HepG2 (cell line): ENCODE measurements around the gene PPP2R5D. TPM values are rescaled to one million over a fixed set of nuclear protein-coding genes. Genes with fewer than 3 reads are reported as not detected.

Experiments used
- AKAP8 ChIP-seq: sonication (generic); formaldehyde crosslinking; IDR thresholded peaks from 2 replicates; pipeline ENCODE4 v1.5.1; 2020; ENCODE audit warnings: mild to moderate bottlenecking, missing genetic modification reagents
- ATF7-NPFF ChIP-seq: sonication (generic); formaldehyde crosslinking; IDR thresholded peaks from 2 replicates; pipeline ENCODE4 v1.8.1; 2023; ENCODE audit warnings: mild to moderate bottlenecking, low read depth, missing genetic modification reagents, moderate library complexity
- CENPX ChIP-seq: sonication (generic); formaldehyde crosslinking; IDR thresholded peaks from 2 replicates; pipeline ENCODE4 v1.9.0; 2021; ENCODE audit warnings: mild to moderate bottlenecking, missing genetic modification reagents, moderate library complexity
- ETV5 ChIP-seq: IDR thresholded peaks from 2 replicates; pipeline ENCODE4 v1.6.1; 2018; ENCODE audit warnings: missing biosample characterization, missing genetic modification reagents, inconsistent platforms, borderline replicate concordance
- GTF2F1 ChIP-seq: fragments of 150-350 bp; IDR thresholded peaks from 2 replicates; pipeline ENCODE4 v1.6.1; 2014; ENCODE audit warnings: low read length
- HNRNPL ChIP-seq: fragments of 200-400 bp; formaldehyde crosslinking; IDR thresholded peaks from 2 replicates; pipeline ENCODE4 v1.6.1; 2017; ENCODE audit warnings: mild to moderate bottlenecking, low read depth, low read length
- KDM5A ChIP-seq: fragments of 200-600 bp; sonication (generic); IDR thresholded peaks from 2 replicates; pipeline ENCODE4 v1.7.0; 2018; ENCODE audit warnings: antibody characterized with exemption, mild to moderate bottlenecking, low read length, borderline replicate concordance
- KLF12 ChIP-seq: sonication (generic); formaldehyde crosslinking; IDR thresholded peaks from 2 replicates; pipeline ENCODE4 v1.4.0; 2020; ENCODE audit warnings: missing genetic modification reagents, borderline replicate concordance
- PRPF4 ChIP-seq: fragments of 200-400 bp; formaldehyde crosslinking; IDR thresholded peaks from 2 replicates; pipeline ENCODE4 v1.6.1; 2016; ENCODE audit warnings: low read length, low read depth; ENCODE audit not compliant: poor library complexity, severe bottlenecking
- RFXANK ChIP-seq: IDR thresholded peaks from 2 replicates; pipeline ENCODE4 v1.6.1; 2016
- SNAPC4 ChIP-seq: sonication (generic); formaldehyde crosslinking; IDR thresholded peaks from 2 replicates; pipeline ENCODE4 v1.4.0; 2020; ENCODE audit warnings: mild to moderate bottlenecking, missing genetic modification reagents
- TFE3 ChIP-seq: IDR thresholded peaks from 2 replicates; pipeline ENCODE4 v1.6.1; 2016
- ZBTB26 ChIP-seq: IDR thresholded peaks from 2 replicates; pipeline ENCODE4 v1.6.1; 2016; ENCODE audit warnings: missing compliant biosample characterization, missing genetic modification reagents, borderline replicate concordance
- ZC3H4 ChIP-seq: sonication (generic); formaldehyde crosslinking; IDR thresholded peaks from 2 replicates; pipeline ENCODE4 v1.4.0; 2020; ENCODE audit warnings: missing genetic modification reagents, borderline replicate concordance
- ZMYM2 ChIP-seq: sonication (generic); formaldehyde crosslinking; IDR thresholded peaks from 2 replicates; pipeline ENCODE4 v1.8.0; 2022; ENCODE audit warnings: mild to moderate bottlenecking, missing genetic modification reagents
- ZNF143 ChIP-seq: sonication (generic); formaldehyde crosslinking; IDR thresholded peaks from 2 replicates; pipeline ENCODE4 v1.4.0; 2020; ENCODE audit warnings: missing genetic modification reagents
- ZNF263 ChIP-seq: sonication (generic); formaldehyde crosslinking; IDR thresholded peaks from 2 replicates; pipeline ENCODE4 v1.4.0; 2020; ENCODE audit warnings: missing genetic modification reagents
- ZNF784 ChIP-seq: sonication (generic); formaldehyde crosslinking; IDR thresholded peaks from 2 replicates; pipeline ENCODE4 v1.5.1; 2020; ENCODE audit warnings: missing genetic modification reagents, mild to moderate bottlenecking, borderline replicate concordance
- ZUFSP ChIP-seq: sonication (generic); formaldehyde crosslinking; IDR thresholded peaks from 2 replicates; pipeline ENCODE4 v1.9.0; 2021; ENCODE audit warnings: missing genetic modification reagents, mild to moderate bottlenecking, borderline replicate concordance
- polyA plus RNA-seq, 8 experiments: library from polyadenylated mRNA; depleted of rRNA in 3 of 8; stranded (reverse) in 7 of 8; unstranded in 1 of 8; fragments of >200 nt; fragmentation: Illumina TruSeq in 4 of 8; extraction: Trizol in 4 of 8; gene quantifications; 2 replicates each; pipeline versions ENCODE4 v1.2.1 to v1.2.3, GENCODE V29; 2011 to 2016; ENCODE audit warnings: low read depth in 4 of 8, missing spikeins in 1 of 8, mixed read lengths in 1 of 8; ENCODE audit not compliant: insufficient read depth in 1 of 8
- total RNA-seq, 5 experiments: library from RNA; depleted of rRNA; stranded (reverse); fragments of >200 nt; fragmentation: Illumina TruSeq; extraction: Trizol; gene quantifications; 2 replicates each; pipeline ENCODE4 v1.2.3, GENCODE V29; 2016; ENCODE audit warnings: low read depth in 1 of 5

Gene PPP2R5D
- total and polyA plus RNA-seq, 2 of the 13 experiments (the other 11 are each of a cell fraction or from before 2014, with no cell fraction given) = 53.7 to 60.4 TPM

GRCh38 chr6:42938987-42939809, 45.2 kb upstream of the PPP2R5D start (continued):
- TF ChIP-seq ZNF784 = peak; percentile 48; the same call in 1 of the 2 replicates
- TF ChIP-seq ZBTB26 (CRISPR knock-in tag) = no peak
- TF ChIP-seq KDM5A = no peak
- peak; percentile 88 for TF ChIP-seq ZNF263 (CRISPR knock-in tag)
- peak; percentile 45; the same call in 1 of the 2 replicates for TF ChIP-seq AKAP8 (CRISPR knock-in tag)
- TF ChIP-seq ZC3H4 = no peak
- TF ChIP-seq ETV5 (CRISPR knock-in tag) = peak; percentile 71
- no peak; the same call in 1 of the 2 replicates for TF ChIP-seq KLF12
- no peak for TF ChIP-seq HNRNPL
- no peak; the same call in 1 of the 2 replicates for TF ChIP-seq ATF7-NPFF
- TF ChIP-seq TFE3 (CRISPR knock-in tag) = 0 out of 2 replicates have a peak, but pooled peaks have one; percentile 16
- TF ChIP-seq ZNF143 (CRISPR knock-in tag) = no peak
- TF ChIP-seq ZUFSP (CRISPR knock-in tag) = no peak
- no peak for TF ChIP-seq GTF2F1
- TF ChIP-seq PRPF4 = no peak
- TF ChIP-seq RFXANK (CRISPR knock-in tag) = no peak
- TF ChIP-seq CENPX (CRISPR knock-in tag) = no peak
- no peak for TF ChIP-seq SNAPC4 (CRISPR knock-in tag)
- TF ChIP-seq ZMYM2 = 0 out of 2 replicates have a peak, but pooled peaks have one; percentile 28
